Type B pancreatic cell (in vitro differentiated cells): ENCODE measurements around the gene POC1A. TPM values are rescaled to one million over a fixed set of nuclear protein-coding genes. Genes with fewer than 3 reads are reported as not detected.

Source experiments
- DNase-seq: peaks from one replicate; pipeline ENCODE4 v3.0.0; 2021; ENCODE audit warnings: mixed read lengths; ENCODE audit not compliant: unreplicated experiment; ENCODE audit errors: extremely low spot score
- H3K27ac Mint-ChIP-seq: 2 replicates; pipeline ENCODE4 v1.8.0; 2021; ENCODE audit warnings: mild to moderate bottlenecking, mixed read lengths
- H3K27me3 Mint-ChIP-seq: 2 replicates; pipeline ENCODE4 v1.8.0; 2021; ENCODE audit warnings: mixed read lengths
- H3K36me3 Mint-ChIP-seq: 2 replicates; pipeline ENCODE4 v1.8.0; 2021; ENCODE audit warnings: mixed read lengths
- H3K4me1 Mint-ChIP-seq: one replicate; pipeline ENCODE4 v1.8.0; 2021; ENCODE audit warnings: mixed read lengths; ENCODE audit not compliant: unreplicated experiment
- H3K4me3 Mint-ChIP-seq: 2 replicates; pipeline ENCODE4 v1.8.0; 2021; ENCODE audit warnings: mild to moderate bottlenecking, mixed read lengths
- H3K9me3 Mint-ChIP-seq: 2 replicates; pipeline ENCODE4 v1.8.0; 2021; ENCODE audit warnings: mixed read lengths
- total RNA-seq: library from RNA; stranded (reverse); gene quantifications from 2 replicates; pipeline ENCODE4 v1.2.1, GENCODE V29; 2021; ENCODE audit warnings: low replicate concordance
- TF ChIP-seq, protein P1 (sequence below): fragments of 200-600 bp; sonication (generic); conservative IDR thresholded peaks from 2 replicates; pipeline ENCODE4 v1.5.0; 2021; ENCODE audit warnings: antibody characterized with exemption, mild to moderate bottlenecking

Gene POC1A
- total RNA-seq, 1 donor from 2014 or later = 19.1 TPM

GRCh38 chr3:52144796-52145735, 9.2 kb downstream of the POC1A start:
- no peaks in the 10 kb centered on the region for H3K36me3 Mint-ChIP-seq
- no peak for DNase-seq
- H3K4me3 Mint-ChIP-seq = no peak overlapping the region
- TF ChIP-seq, protein P1, sequence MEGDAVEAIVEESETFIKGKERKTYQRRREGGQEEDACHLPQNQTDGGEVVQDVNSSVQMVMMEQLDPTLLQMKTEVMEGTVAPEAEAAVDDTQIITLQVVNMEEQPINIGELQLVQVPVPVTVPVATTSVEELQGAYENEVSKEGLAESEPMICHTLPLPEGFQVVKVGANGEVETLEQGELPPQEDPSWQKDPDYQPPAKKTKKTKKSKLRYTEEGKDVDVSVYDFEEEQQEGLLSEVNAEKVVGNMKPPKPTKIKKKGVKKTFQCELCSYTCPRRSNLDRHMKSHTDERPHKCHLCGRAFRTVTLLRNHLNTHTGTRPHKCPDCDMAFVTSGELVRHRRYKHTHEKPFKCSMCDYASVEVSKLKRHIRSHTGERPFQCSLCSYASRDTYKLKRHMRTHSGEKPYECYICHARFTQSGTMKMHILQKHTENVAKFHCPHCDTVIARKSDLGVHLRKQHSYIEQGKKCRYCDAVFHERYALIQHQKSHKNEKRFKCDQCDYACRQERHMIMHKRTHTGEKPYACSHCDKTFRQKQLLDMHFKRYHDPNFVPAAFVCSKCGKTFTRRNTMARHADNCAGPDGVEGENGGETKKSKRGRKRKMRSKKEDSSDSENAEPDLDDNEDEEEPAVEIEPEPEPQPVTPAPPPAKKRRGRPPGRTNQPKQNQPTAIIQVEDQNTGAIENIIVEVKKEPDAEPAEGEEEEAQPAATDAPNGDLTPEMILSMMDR = no peak
- H3K27me3 Mint-ChIP-seq = no peaks in the 10 kb centered on the region
- H3K27ac Mint-ChIP-seq = no peak overlapping the region
- H3K9me3 Mint-ChIP-seq = no peaks in the 10 kb centered on the region
- H3K4me1 Mint-ChIP-seq = no peaks in the 10 kb centered on the region

DNA sequence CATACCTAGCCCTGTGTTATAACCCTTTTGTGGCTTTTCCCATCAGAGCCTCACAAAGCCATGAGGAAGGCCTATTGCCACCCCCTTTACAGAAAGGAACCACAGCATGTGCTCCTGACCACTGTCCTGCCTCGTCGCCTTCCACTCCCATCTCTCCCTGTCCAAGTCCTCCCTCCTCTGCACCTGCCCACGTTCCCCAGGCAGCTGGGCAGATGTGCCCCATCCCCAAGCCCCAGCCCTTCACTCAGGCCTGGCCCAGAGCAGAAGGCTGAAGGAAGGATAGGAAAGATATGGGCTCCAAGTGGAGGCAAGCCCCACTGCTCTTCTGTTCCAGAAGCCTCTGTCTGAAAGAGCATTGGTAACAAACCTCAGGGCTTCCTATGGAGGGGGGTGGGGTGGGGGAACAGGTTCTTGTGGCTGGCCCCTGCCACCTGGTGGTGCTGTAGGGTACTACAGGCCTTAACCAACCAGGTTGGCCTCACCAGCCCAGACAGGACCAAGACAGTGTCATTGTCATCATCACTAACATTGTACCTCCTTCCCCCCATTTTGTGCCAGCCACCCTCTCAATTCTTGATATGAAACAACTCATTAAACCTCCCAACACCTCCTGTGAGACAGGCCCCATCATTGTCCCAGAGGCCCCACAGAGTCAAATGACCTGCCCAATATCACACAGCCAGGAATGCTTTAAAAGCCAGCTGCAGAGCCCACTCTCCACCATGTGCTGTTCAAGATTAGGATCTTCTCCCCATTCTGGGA, 10.0 kb downstream of the POC1A start:
- TF ChIP-seq, protein P1 = peak; percentile 94
- Mint-ChIP-seq H3K4me3 (no peak overlapping the region), H3K36me3 (no peaks in the 10 kb centered on the region), H3K27me3 (no peaks in the 10 kb centered on the region), H3K27ac (no peak overlapping the region), H3K4me1 (no peaks in the 10 kb centered on the region), H3K9me3 (no peaks in the 10 kb centered on the region)
- no peak for DNase-seq

DNA sequence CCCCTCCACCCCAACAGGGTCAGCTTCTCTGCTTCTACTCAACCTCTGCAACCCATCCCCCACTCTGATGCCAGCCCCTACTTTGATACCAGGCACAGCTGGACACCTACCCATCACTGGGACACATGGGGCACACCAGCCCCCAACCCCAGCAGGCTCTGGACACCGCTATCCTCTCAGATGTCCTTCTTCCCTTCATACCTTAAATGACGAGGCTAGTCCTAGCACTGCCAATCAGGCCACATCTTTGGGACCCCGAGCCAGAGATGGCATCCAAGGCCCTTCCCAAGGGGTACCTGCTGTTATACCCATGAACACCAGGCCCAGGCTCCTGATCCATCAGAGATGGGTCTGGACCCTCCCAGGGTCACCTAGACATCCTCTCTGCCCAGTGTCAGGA, 10.6 kb downstream of the POC1A start:
- Mint-ChIP-seq H3K27me3 (no peaks in the 10 kb centered on the region), H3K9me3 (no peaks in the 10 kb centered on the region), H3K27ac (no peak overlapping the region), H3K36me3 (no peaks in the 10 kb centered on the region), H3K4me3 (no peak overlapping the region), H3K4me1 (no peaks in the 10 kb centered on the region)
- TF ChIP-seq, protein P1 = no peak
- no peak for DNase-seq

GRCh38 chr3:52143156-52143555, 11.1 kb downstream of the POC1A start:
- TF ChIP-seq, protein P1 = no peak
- no peaks in the 10 kb centered on the region for H3K27me3 Mint-ChIP-seq
- H3K9me3 Mint-ChIP-seq = no peaks in the 10 kb centered on the region
- no peak overlapping the region for H3K27ac Mint-ChIP-seq
- DNase-seq = no peak
- no peaks in the 10 kb centered on the region for H3K4me1 Mint-ChIP-seq
- H3K36me3 Mint-ChIP-seq = no peaks in the 10 kb centered on the region
- no peak overlapping the region for H3K4me3 Mint-ChIP-seq

DNA sequence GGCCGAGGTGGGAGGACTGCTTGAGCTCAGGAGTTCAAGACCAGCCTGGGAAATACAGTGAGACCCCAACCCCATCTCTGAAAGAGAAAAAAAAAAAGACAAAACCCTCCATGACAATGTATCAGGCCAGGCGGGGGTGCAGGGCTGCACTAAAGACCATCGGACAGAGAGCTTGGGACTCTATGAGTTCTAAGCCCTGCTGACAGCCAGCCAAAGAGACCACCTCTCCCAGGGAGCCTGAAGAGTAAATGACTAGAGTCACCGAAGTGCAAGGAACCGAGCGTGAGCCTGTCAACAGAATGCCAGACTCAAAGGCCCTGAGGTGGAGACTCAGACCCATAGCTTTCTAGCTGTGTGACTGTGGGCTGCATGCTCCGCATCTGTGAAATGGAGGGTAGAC, 12.5 kb downstream of the POC1A start:
- Mint-ChIP-seq H3K36me3 (no peaks in the 10 kb centered on the region), H3K4me1 (no peaks in the 10 kb centered on the region), H3K4me3 (no peak overlapping the region), H3K27me3 (no peaks in the 10 kb centered on the region), H3K27ac (no peak overlapping the region), H3K9me3 (no peaks in the 10 kb centered on the region)
- TF ChIP-seq, protein P1 = no peak
- no peak for DNase-seq
